ENCODE data around the gene KCTD11. TPM values are rescaled to one million over a fixed set of nuclear protein-coding genes. Genes with fewer than 3 reads are reported as not detected.
"Not testable (repeated sequence)": the region's sequence is repeated elsewhere in the genome, so short reads cannot be mapped to it uniquely, and the experiment has no call there.

Gene KCTD11
- polyA plus RNA-seq, 2 donors: 39.3 to 75.9 TPM

DNA sequence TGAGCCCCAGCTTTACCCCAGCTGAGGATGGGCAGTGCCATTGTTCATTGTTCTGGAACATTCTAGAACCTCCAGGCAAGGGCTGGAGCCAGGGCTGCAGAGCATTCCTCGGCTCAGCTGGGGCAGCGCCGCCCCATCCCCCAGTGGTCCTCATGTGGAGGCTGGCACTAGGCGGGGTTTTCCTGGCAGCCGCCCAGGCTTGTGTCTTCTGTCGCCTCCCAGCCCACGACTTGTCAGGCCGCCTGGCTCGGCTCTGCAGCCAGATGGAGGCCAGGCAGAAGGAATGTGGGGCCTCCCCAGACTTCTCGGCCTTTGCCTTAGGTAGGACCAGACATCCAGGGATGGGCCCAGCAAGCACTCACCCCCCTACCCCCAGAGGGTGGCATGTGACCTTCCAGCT lies 3.1 kb downstream of the KCTD11 start, which contains the start of gene TMEM95:
Gene TMEM95, plus strand, starts transcription at position 104 of the 400 bp plus-strand sequence. Its CDS starts 49 bp downstream, at position 153.
- no peaks in the 10 kb centered on the region for H3K27me3 ChIP-seq (ENCODE audit: control insufficient read depth in 1 of 2, insufficient read depth in 2 of 2, low read length in 2 of 2)
- peak within 1 kb of the TSS; percentile 79 for H3K4me3 ChIP-seq (ENCODE audit: low read depth in 1 of 2, low read length in 2 of 2)
- H3K27ac ChIP-seq (ENCODE audit: low read depth in 2 of 2, low read length in 1 of 2): peak within 1 kb of the TSS; percentile 89 to 93
- peaks cover 0 to 3% of the 10 kb centered on the region in 2 donors for H3K36me3 ChIP-seq (ENCODE audit: control insufficient read depth in 2 of 2, insufficient read depth in 2 of 2, low read length in 1 of 2)
- 51 to 54% methylated on average over 10 of the region's 10 CpGs for WGBS, 2 donors
- no peaks in the 10 kb centered on the region for H3K9me3 ChIP-seq (ENCODE audit: control insufficient read depth in 2 of 2, insufficient read depth in 1 of 2, low read depth in 1 of 2, low read length in 1 of 2)
- peaks cover 7 to 26% of the 10 kb centered on the region in 2 donors for H3K4me1 ChIP-seq (ENCODE audit: control insufficient read depth in 2 of 2, insufficient read depth in 2 of 2, low read length in 1 of 2)

DNA sequence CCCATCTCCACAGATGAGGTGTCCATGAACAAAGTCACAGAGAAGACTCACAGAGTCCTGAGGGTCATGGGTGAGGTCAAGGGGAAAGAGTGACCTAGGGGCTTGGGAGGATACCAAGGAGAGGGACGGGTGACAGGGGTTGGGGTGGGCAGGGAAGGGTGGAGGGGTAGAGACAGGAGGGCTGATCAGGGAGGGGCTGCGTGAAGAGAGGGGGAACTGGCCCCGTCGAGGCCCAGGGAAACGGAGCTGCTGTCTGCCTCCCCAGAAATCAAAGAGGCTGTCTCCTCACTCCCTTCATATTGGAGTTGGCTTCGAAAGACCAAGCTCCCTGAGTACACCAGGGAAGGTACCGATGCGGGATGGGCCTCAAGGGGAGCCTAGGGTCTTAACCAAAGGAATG lies 3.6 kb downstream of the KCTD11 start:
- H3K27ac ChIP-seq (ENCODE audit: low read depth in 2 of 2, low read length in 1 of 2): peak overlapping the region in 1 of 2 donors; percentile 27
- H3K36me3 ChIP-seq (ENCODE audit: control insufficient read depth in 2 of 2, insufficient read depth in 2 of 2, low read length in 1 of 2): peaks cover 0 to 3% of the 10 kb centered on the region in 2 donors
- H3K9me3 ChIP-seq (ENCODE audit: control insufficient read depth in 2 of 2, insufficient read depth in 1 of 2, low read depth in 1 of 2, low read length in 1 of 2): no peaks in the 10 kb centered on the region
- no peaks in the 10 kb centered on the region for H3K27me3 ChIP-seq (ENCODE audit: control insufficient read depth in 1 of 2, insufficient read depth in 2 of 2, low read length in 2 of 2)
- peaks cover 7 to 26% of the 10 kb centered on the region in 2 donors for H3K4me1 ChIP-seq (ENCODE audit: control insufficient read depth in 2 of 2, insufficient read depth in 2 of 2, low read length in 1 of 2)
- H3K4me3 ChIP-seq (ENCODE audit: low read depth in 1 of 2, low read length in 2 of 2): no peak overlapping the region
- 79 to 81% methylated on average over 7 to 8 of the region's 8 CpGs for WGBS, 2 donors

DNA sequence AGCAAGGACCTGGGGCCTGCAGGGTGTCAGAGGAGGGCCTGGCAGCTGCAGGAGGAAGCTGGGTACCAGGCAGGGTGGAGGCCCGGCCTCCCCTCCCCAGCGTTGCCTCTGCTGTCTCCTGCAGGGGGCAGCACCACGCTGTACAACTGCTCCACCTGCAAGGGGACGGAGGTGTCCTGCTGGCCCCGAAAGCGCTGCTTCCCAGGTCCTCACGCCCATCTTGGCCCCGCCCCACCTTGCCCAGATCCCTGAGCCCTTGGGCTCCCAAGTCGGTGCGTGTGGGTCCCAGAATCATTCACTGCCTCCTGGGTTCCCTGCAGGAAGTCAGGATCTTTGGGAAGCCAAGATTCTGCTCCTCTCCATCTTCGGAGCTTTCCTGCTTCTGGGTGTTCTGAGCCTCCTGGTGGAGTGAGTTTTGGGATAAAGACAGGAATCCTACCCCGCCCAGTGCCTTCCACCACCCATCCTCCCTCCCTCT lies 4.1 kb downstream of the KCTD11 start:
- H3K36me3 ChIP-seq (ENCODE audit: control insufficient read depth in 2 of 2, insufficient read depth in 2 of 2, low read length in 1 of 2): peaks cover 0 to 3% of the 10 kb centered on the region in 2 donors
- H3K27ac ChIP-seq (ENCODE audit: low read depth in 2 of 2, low read length in 1 of 2): peak overlapping the region in 1 of 2 donors; percentile 27
- no peaks in the 10 kb centered on the region for H3K9me3 ChIP-seq (ENCODE audit: control insufficient read depth in 2 of 2, insufficient read depth in 1 of 2, low read depth in 1 of 2, low read length in 1 of 2)
- no peak overlapping the region for H3K4me3 ChIP-seq (ENCODE audit: low read depth in 1 of 2, low read length in 2 of 2)
- no peaks in the 10 kb centered on the region for H3K27me3 ChIP-seq (ENCODE audit: control insufficient read depth in 1 of 2, insufficient read depth in 2 of 2, low read length in 2 of 2)
- H3K4me1 ChIP-seq (ENCODE audit: control insufficient read depth in 2 of 2, insufficient read depth in 2 of 2, low read length in 1 of 2): peaks cover 7 to 26% of the 10 kb centered on the region in 2 donors
- 8 to 9% methylated on average over 11 to 12 of the region's 12 CpGs for WGBS, 2 donors

DNA sequence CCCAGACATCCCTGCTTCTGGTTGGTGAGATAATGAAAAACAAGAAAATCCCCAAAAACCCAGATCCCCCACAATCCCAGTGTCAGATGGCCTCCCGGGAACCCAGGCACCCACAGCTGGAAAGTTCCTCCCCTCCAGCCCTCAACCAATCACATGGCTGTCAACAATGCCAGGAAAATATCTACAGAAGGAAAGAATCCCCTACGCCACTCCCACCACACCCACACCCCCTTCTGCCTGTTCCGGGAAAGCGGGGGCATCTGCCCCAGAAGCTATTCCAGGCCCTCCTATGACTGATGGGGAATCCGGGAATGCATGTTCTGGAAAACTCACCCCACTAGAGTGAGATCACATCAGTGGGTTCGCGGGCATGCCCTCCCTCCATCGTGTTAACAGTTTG lies 4.8 kb downstream of the KCTD11 start:
- Histone ChIP-seq H3K9me3 (ENCODE audit: control insufficient read depth in 2 of 2, insufficient read depth in 1 of 2, low read depth in 1 of 2, low read length in 1 of 2) (no peaks in the 10 kb centered on the region), H3K27ac (ENCODE audit: low read depth in 2 of 2, low read length in 1 of 2) (no peak overlapping the region), H3K36me3 (ENCODE audit: control insufficient read depth in 2 of 2, insufficient read depth in 2 of 2, low read length in 1 of 2) (peaks cover 0 to 3% of the 10 kb centered on the region in 2 donors), H3K27me3 (ENCODE audit: control insufficient read depth in 1 of 2, insufficient read depth in 2 of 2, low read length in 2 of 2) (no peaks in the 10 kb centered on the region), H3K4me3 (ENCODE audit: low read depth in 1 of 2, low read length in 2 of 2) (no peak overlapping the region), H3K4me1 (ENCODE audit: control insufficient read depth in 2 of 2, insufficient read depth in 2 of 2, low read length in 1 of 2) (peaks cover 7 to 26% of the 10 kb centered on the region in 2 donors)
- 69% methylated on average over 8 of the region's 8 CpGs for WGBS, 2 donors

DNA sequence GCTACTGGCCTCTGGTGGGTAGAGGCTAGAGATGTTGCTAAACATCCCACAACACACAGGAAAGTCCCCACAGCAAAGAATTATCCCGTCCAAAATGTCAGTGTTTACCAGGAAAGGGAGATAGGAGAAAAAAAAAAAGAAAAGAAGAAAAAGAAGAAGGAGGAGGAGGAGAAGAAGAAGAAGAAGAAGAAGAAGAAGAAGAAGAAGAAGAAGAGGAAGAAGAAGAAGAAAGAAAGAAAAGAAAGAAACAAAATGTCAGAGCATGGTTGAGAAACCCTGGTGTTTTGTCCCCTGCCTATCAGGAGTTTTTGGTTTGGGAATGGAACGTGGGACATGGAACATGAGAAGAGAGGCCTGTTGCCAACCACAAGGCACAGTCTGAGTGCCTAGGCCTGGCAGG lies 5.4 kb downstream of the KCTD11 start:
- peaks cover 0 to 3% of the 10 kb centered on the region in 2 donors for H3K36me3 ChIP-seq (ENCODE audit: control insufficient read depth in 2 of 2, insufficient read depth in 2 of 2, low read length in 1 of 2)
- no peaks in the 10 kb centered on the region for H3K27me3 ChIP-seq (ENCODE audit: control insufficient read depth in 1 of 2, insufficient read depth in 2 of 2, low read length in 2 of 2)
- peaks cover 7 to 26% of the 10 kb centered on the region in 2 donors for H3K4me1 ChIP-seq (ENCODE audit: control insufficient read depth in 2 of 2, insufficient read depth in 2 of 2, low read length in 1 of 2)
- H3K9me3 ChIP-seq (ENCODE audit: control insufficient read depth in 2 of 2, insufficient read depth in 1 of 2, low read depth in 1 of 2, low read length in 1 of 2): no peaks in the 10 kb centered on the region
- no peak overlapping the region for H3K4me3 ChIP-seq (ENCODE audit: low read depth in 1 of 2, low read length in 2 of 2)
- WGBS, 2 donors: 59 to 60% methylated on average over 2 of the region's 2 CpGs
- H3K27ac ChIP-seq (ENCODE audit: low read depth in 2 of 2, low read length in 1 of 2): no peak overlapping the region

DNA sequence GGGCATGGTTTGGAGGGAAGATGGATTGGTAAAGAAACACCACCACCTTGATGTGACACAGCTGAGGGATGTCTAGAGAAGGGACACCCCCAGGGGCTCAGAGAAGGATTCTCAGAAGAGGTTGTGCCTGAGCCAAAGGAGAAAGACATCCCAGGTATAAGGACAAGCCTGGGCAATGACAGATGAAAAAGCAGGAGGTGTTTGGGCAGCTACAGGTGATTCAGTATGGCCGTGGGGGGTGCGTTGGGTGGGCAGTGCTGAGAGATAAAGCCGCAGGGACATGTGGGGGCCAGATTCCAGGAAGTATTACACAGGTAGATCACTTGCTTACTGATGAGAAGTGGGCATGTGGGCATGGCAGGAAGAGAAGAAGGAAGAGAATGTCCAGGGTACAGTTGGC lies 9.9 kb downstream of the KCTD11 start:
- Histone ChIP-seq H3K4me1 (ENCODE audit: control insufficient read depth in 2 of 2, insufficient read depth in 2 of 2, low read length in 1 of 2) (no peaks in the 10 kb centered on the region), H3K27me3 (ENCODE audit: control insufficient read depth in 1 of 2, insufficient read depth in 2 of 2, low read length in 2 of 2) (no peaks in the 10 kb centered on the region), H3K4me3 (ENCODE audit: low read depth in 1 of 2, low read length in 2 of 2) (no peak overlapping the region), H3K9me3 (ENCODE audit: control insufficient read depth in 2 of 2, insufficient read depth in 1 of 2, low read depth in 1 of 2, low read length in 1 of 2) (no peaks in the 10 kb centered on the region), H3K36me3 (ENCODE audit: control insufficient read depth in 2 of 2, insufficient read depth in 2 of 2, low read length in 1 of 2) (no peaks in the 10 kb centered on the region), H3K27ac (ENCODE audit: low read depth in 2 of 2, low read length in 1 of 2) (no peak overlapping the region)
- 38 to 60% methylated on average over 3 of the region's 3 CpGs for WGBS, 2 donors

DNA sequence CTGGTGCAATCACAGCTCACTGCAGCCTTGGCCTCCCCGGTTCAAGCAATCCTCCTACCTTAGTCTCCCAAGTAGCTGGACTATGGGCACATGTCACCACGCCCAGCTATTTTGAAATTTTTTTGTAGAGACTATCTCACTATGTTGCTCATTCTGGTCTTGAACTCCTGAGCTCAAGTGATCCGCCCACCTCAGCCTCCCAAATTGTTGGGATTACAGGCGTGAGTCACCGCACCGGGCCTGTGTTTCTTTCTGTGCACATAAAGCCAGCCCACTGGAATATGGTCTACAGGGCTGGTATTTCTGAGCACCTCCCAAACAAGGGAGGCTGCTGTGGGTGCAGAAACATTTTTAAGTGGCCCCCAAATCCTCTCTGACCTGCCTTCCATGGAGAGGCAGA lies 11.3 kb downstream of the KCTD11 start:
- Histone ChIP-seq H3K36me3 (ENCODE audit: control insufficient read depth in 2 of 2, insufficient read depth in 2 of 2, low read length in 1 of 2) (no peaks in the 10 kb centered on the region), H3K4me1 (ENCODE audit: control insufficient read depth in 2 of 2, insufficient read depth in 2 of 2, low read length in 1 of 2) (no peaks in the 10 kb centered on the region), H3K4me3 (ENCODE audit: low read depth in 1 of 2, low read length in 2 of 2) (no peak overlapping the region), H3K27ac (ENCODE audit: low read depth in 2 of 2, low read length in 1 of 2) (no peak overlapping the region), H3K9me3 (ENCODE audit: control insufficient read depth in 2 of 2, insufficient read depth in 1 of 2, low read depth in 1 of 2, low read length in 1 of 2) (no peaks in the 10 kb centered on the region), H3K27me3 (ENCODE audit: control insufficient read depth in 1 of 2, insufficient read depth in 2 of 2, low read length in 2 of 2) (no peaks in the 10 kb centered on the region)
- WGBS, 2 donors: 83 to 84% methylated on average over 6 of the region's 6 CpGs

DNA sequence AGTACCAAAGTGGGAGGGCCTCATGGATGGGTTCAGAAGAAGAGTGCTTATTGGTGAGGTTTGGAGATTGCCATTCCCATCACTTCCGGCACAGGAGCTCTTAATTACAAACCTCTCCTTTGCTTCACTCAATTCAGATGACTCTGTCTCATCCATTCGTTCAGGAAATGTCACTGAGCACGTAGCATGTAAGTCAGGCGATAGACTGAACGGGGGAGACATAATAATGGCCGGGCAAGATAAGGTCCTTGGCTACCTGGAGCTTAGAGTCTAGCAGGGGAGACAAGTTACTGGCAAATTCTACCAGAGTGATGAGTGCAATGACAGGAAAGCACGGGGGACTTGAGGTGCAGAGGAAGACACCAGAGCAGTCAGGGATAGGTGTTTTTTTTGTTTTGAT lies 14.0 kb downstream of the KCTD11 start:
- not testable (repeated sequence) for H3K27me3 ChIP-seq (ENCODE audit: control insufficient read depth in 1 of 2, insufficient read depth in 2 of 2, low read length in 2 of 2); H3K36me3 ChIP-seq (ENCODE audit: control insufficient read depth in 2 of 2, insufficient read depth in 2 of 2, low read length in 1 of 2); H3K27ac ChIP-seq (ENCODE audit: low read depth in 2 of 2, low read length in 1 of 2); H3K9me3 ChIP-seq (ENCODE audit: control insufficient read depth in 2 of 2, insufficient read depth in 1 of 2, low read depth in 1 of 2, low read length in 1 of 2); H3K4me3 ChIP-seq (ENCODE audit: low read depth in 1 of 2, low read length in 2 of 2); H3K4me1 ChIP-seq (ENCODE audit: control insufficient read depth in 2 of 2, insufficient read depth in 2 of 2, low read length in 1 of 2)
- 92 to 95% methylated on average over 6 of the region's 7 CpGs for WGBS, 2 donors

DNA sequence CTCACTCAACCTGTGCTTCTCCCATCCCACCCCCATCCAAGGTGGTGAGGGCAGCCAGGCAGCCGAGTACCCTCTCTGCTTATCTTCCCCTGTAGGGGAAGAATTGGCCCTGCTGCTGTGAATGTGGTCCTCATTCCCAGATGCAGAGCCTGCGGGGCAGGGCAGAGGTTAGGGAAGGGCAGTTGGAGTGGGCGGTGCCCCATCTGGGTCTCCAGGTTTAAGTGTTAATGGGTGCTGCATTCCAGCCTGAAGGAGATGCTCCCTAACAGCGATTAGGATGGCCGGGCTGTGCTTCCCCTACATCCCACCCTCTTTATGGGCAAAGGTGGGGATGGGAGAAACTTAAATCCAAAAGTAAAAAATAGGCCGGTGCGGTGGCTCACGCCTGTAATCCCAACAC lies 15.1 kb downstream of the KCTD11 start:
- Histone ChIP-seq H3K27ac (ENCODE audit: low read depth in 2 of 2, low read length in 1 of 2) (no peak overlapping the region), H3K27me3 (ENCODE audit: control insufficient read depth in 1 of 2, insufficient read depth in 2 of 2, low read length in 2 of 2) (no peaks in the 10 kb centered on the region), H3K36me3 (ENCODE audit: control insufficient read depth in 2 of 2, insufficient read depth in 2 of 2, low read length in 1 of 2) (no peaks in the 10 kb centered on the region), H3K9me3 (ENCODE audit: control insufficient read depth in 2 of 2, insufficient read depth in 1 of 2, low read depth in 1 of 2, low read length in 1 of 2) (no peaks in the 10 kb centered on the region), H3K4me1 (ENCODE audit: control insufficient read depth in 2 of 2, insufficient read depth in 2 of 2, low read length in 1 of 2) (no peaks in the 10 kb centered on the region), H3K4me3 (ENCODE audit: low read depth in 1 of 2, low read length in 2 of 2) (no peak overlapping the region)
- 84 to 90% methylated on average over 8 of the region's 8 CpGs for WGBS, 2 donors

DNA sequence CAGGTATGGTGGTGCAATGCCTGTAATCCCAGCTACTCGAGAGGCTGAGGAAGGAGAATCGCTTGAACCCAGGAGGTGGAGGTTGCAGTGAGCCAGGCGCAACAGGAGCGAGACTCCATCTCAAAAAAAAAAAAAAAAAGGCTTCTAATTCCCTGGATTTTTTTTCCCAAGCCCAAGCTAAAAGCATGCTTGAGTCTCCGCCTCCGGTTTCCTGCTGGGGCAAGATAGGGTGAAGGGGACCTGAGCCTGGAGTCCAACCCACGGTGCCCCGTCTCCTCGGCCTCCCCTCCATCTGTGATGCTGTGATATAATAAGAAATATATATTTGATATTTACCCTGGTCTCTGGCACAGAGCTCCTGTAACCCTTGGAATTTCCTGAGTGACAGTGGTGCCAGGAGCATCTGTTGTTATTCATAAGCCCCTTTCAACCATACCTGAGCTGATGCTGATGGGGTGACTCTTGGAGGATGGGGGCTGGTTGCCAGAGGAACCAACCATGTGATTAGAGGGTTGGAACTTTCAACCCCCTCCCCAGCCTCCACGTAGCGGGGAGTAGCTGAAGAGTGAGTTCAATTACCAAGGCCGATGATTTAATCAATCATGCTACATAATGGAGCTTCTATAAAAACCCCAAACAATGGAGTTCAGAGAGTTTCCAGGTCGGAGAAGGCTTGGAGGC lies 16.1 kb downstream of the KCTD11 start:
- WGBS, 2 donors: 75 to 76% methylated on average over 13 of the region's 13 CpGs
- Histone ChIP-seq H3K36me3 (ENCODE audit: control insufficient read depth in 2 of 2, insufficient read depth in 2 of 2, low read length in 1 of 2) (no peaks in the 10 kb centered on the region), H3K27ac (ENCODE audit: low read depth in 2 of 2, low read length in 1 of 2) (no peak overlapping the region), H3K9me3 (ENCODE audit: control insufficient read depth in 2 of 2, insufficient read depth in 1 of 2, low read depth in 1 of 2, low read length in 1 of 2) (no peaks in the 10 kb centered on the region), H3K27me3 (ENCODE audit: control insufficient read depth in 1 of 2, insufficient read depth in 2 of 2, low read length in 2 of 2) (no peaks in the 10 kb centered on the region), H3K4me1 (ENCODE audit: control insufficient read depth in 2 of 2, insufficient read depth in 2 of 2, low read length in 1 of 2) (no peaks in the 10 kb centered on the region), H3K4me3 (ENCODE audit: low read depth in 1 of 2, low read length in 2 of 2) (no peak overlapping the region)
